Tibial nerve (tissue), 3 donors: ENCODE results near the gene STYK1.

Experiments used
- CTCF ChIP-seq, 5 experiments: fragments of 200-600 bp in 3 of 5; fragments of 450-650 bp in 2 of 5; sonication (generic) in 3 of 5; IDR thresholded peaks; one replicate each; pipeline ENCODE4 v1.5.1; 2016 to 2019; ENCODE audit warnings: antibody characterized with exemption in 5 of 5, mild to moderate bottlenecking in 3 of 5, moderate library complexity in 2 of 5
- POLR2A ChIP-seq, 2 donors: fragments of 450-650 bp; IDR thresholded peaks; one replicate each; pipeline ENCODE4 v1.6.1; 2017; ENCODE audit warnings: antibody characterized with exemption in 2 of 2, mild to moderate bottlenecking in 2 of 2, moderate library complexity in 2 of 2

GRCh38 chr12:10709808-10710207 is 36.0 kb upstream of the STYK1 start:
- no peak for TF ChIP-seq CTCF (IDR thresholded peaks at IDR 0.05)
- no peak for TF ChIP-seq POLR2A (IDR thresholded peaks at IDR 0.05)
